ENCODE measurements around the gene STS. TPM values are rescaled to one million over a fixed set of nuclear protein-coding genes. Genes with fewer than 3 reads are reported as not detected.

Gene STS
- total and polyA plus RNA-seq, 2 of the 4 experiments (the other 2 are of a cell fraction): 2.6 to 3.4 TPM

GRCh38 chrX:7168371-7168770 is 20.9 kb downstream of the STS start:
- Histone ChIP-seq H2AFZ (replicated peaks; ENCODE audit: low read length, poor library complexity) (no peak overlapping the region), H3K18ac (ENCODE audit: low read depth, low read length) (no peak overlapping the region), H4K8ac (ENCODE audit: low read depth in 2 of 2, low read length in 2 of 2) (no peak overlapping the region), H3K36me3 (ENCODE audit: control insufficient read depth, insufficient read depth, low read length) (no peaks in the 10 kb centered on the region), H3K14ac (replicated peaks; ENCODE audit: low read depth, low read length) (no peak overlapping the region), H2BK15ac (ENCODE audit: low read depth, low read length) (no peak overlapping the region), H2AK9ac (replicated peaks; ENCODE audit: low read depth, low read length, poor library complexity) (no peak overlapping the region), H3K56ac (ENCODE audit: extremely low read depth, insufficient read depth, low read length) (no peak overlapping the region), H3K9ac (ENCODE audit: low read depth, low read length) (no peak overlapping the region), H3K9me3 (ENCODE audit: control insufficient read depth, insufficient read depth, low read length) (no peaks in the 10 kb centered on the region), H2BK20ac (ENCODE audit: low read depth, low read length) (no peak overlapping the region), H3K4me2 (ENCODE audit: low read depth, low read length) (no peak overlapping the region), H2BK120ac (ENCODE audit: low read depth, low read length) (no peak overlapping the region), H3K4me3 (ENCODE audit: insufficient read depth, low read depth, low read length) (no peak overlapping the region), H3K4me1 (ENCODE audit: control insufficient read depth, insufficient read depth, low read length) (no peaks in the 10 kb centered on the region), H3K23ac (ENCODE audit: low read depth, low read length) (no peak overlapping the region), H4K20me1 (ENCODE audit: insufficient read depth, low read length) (no peaks in the 10 kb centered on the region), H3K4ac (ENCODE audit: low read depth, low read length) (no peak overlapping the region), H2AK5ac (ENCODE audit: low read depth, low read length) (no peak overlapping the region), H3K9me1 (ENCODE audit: insufficient read depth, low read length) (no peaks in the 10 kb centered on the region), H3K27me3 (ENCODE audit: control insufficient read depth, insufficient read depth, low read length) (no peaks in the 10 kb centered on the region), H2BK5ac (ENCODE audit: low read depth, low read length, poor library complexity, severe bottlenecking) (no peak overlapping the region), H4K91ac (ENCODE audit: insufficient read depth, low read depth, low read length) (no peak overlapping the region), H3K27ac (ENCODE audit: insufficient read depth, low read length) (no peak overlapping the region), H3K79me1 (ENCODE audit: low read depth in 1 of 2, low read length in 2 of 2) (no peaks in the 10 kb centered on the region), H4K5ac (ENCODE audit: low read depth, low read length) (no peak overlapping the region)
- ChIA-PET POLR2A (ENCODE audit: unreplicated experiment) (no interaction called here), CTCF (no interaction called here)
- intact Hi-C loops (cut with micrococcal nuclease) (no loop called here), in situ Hi-C loops (cut with MboI; ENCODE audit: low sequenced_read_pairs) (no loop called here), dilution Hi-C loops (cut with HindIII; ENCODE audit: low sequenced_read_pairs, unreplicated experiment) (no loop called here)
- no peak for ATAC-seq (ENCODE audit: low read depth)
- WGBS, 2 experiments (ENCODE audit: extremely low coverage in 2 of 2, insufficient read length in 1 of 2): no CpG with 5 or more reads among the region's 1 CpG
- DNase-seq: no peak
- no TSS peak for BruUV-seq (replicated peaks)
- no peak for TF ChIP-seq USF2 (IDR thresholded peaks at IDR 0.05; ENCODE audit: low read depth, low read length)

Measured in IMR-90 (cell line).